GM18517 (cell line): ENCODE data around the gene C19orf81.

Experiments used
- ATAC-seq: cut with Tn5 transposase; IDR thresholded peaks from one replicate; pipeline ENCODE4 v1.9.1; 2021; ENCODE audit warnings: mild to moderate bottlenecking, moderate library complexity; ENCODE audit not compliant: unreplicated experiment

C19orf81 gene

DNA sequence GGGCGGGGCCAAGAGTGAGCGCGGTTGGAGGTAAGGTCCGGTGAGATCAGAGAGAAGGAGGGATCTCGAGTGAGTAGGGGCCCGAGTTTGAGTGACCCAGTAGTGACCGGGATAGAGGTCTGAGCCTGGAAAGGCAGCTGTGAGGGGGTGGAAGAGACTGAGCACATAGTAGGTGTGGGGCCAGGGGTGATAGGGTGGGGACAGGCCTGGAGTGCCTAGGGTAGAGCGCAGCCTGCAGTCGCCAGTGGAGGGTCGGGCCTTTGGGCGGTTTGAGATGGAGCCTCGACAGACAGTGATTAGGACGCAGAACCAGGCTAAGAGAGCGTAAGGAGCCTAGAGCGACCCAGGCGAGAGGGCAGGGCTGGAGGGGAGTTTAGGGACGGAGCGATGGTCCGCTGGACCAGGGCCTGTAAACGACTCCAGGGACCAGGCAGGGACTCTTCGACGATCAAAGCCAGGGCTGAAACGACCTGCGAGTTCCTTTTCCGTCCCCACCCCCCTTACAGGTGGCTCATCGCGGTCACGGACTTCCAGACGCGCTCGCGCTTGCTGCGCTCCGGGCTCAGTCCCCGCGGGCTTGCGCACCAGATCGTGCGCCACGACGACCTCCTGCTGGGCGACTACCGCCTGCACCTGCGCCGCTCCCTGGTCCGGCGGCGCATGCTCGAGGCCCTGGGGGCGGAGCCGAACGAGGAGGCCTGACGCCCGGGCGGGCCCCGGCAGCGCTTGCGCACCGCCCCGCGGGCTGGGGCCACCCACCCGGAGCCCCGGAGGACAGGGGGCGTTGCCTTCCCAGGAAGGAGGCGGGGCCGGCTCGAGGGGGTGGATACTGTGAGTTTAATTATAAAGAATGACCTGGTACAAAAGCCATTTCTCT lies 9.4 kb downstream of the C19orf81 start:
- no peak for ATAC-seq

DNA sequence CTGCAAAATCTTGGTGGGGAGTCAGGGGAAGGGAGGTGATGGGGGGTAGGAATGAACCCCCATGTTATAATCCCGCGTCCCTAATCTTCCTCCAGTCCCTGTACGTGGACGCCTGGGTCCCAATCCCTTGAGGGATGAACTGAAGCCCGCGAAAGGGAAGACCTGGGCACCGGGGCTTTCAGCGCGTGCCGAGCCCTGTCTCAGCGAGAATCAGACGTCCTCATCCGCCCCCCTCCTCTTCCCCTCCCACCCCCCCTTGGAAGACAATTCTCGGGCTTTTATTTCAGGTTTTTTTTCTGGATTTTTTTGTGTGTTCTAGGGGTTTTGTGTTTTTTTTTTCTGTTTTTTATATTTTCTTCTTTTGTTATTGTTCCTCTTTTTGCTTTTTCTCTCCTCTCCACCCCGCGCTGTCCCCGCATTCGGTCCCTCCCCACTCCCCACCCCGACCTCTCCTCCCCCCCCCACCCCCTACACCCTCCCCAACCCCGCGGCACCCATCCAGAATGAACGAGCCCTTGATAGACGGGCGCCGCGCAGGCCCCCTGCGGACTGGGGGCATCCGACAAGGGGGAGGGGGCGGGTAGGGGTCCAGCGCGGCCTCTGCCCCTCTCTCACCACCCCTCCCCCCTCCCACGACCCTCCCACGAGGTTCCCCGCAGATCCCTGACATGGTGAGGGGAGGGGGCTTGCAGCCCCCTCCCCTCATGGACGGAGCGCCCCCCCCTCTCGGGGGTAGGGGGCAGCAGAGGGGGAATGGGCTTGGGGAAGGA lies 10.3 kb downstream of the C19orf81 start:
- ATAC-seq, result no peak

DNA sequence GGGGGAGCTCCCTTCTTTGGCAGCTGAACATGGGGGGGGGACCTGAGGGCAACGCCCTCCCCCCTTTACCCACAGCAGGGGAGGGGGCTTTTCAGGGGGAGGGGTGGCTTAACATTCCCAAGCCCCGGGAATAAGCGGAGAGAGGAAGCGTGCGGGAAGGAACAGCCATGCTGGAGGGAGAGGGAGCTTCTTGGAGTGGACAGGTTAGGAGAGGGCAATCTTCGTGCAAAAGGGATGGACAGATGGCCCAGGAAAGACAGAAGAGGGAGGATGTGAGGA lies 10.8 kb downstream of the C19orf81 start:
- no peak for ATAC-seq

DNA sequence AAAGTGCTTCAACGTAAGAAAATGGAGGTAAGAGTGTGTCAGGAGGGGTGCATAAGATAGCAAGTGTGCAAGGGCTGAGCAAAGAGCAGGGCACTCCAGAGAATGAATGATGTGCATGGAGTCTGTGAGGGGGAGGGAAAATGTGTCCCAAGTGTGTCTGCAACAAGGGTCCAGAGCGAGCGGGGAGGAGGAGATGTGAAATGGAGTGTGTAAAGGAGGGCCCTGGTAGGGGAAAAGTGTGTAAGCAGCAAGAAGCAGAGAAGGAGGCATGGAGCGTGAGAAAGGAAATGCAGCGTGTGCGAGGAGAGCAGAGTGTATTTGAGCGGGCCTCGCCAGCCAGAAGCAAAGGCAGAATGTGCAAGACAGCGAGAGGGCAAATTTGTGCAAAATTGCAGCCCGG lies 11.8 kb downstream of the C19orf81 start:
- no peak for ATAC-seq

DNA sequence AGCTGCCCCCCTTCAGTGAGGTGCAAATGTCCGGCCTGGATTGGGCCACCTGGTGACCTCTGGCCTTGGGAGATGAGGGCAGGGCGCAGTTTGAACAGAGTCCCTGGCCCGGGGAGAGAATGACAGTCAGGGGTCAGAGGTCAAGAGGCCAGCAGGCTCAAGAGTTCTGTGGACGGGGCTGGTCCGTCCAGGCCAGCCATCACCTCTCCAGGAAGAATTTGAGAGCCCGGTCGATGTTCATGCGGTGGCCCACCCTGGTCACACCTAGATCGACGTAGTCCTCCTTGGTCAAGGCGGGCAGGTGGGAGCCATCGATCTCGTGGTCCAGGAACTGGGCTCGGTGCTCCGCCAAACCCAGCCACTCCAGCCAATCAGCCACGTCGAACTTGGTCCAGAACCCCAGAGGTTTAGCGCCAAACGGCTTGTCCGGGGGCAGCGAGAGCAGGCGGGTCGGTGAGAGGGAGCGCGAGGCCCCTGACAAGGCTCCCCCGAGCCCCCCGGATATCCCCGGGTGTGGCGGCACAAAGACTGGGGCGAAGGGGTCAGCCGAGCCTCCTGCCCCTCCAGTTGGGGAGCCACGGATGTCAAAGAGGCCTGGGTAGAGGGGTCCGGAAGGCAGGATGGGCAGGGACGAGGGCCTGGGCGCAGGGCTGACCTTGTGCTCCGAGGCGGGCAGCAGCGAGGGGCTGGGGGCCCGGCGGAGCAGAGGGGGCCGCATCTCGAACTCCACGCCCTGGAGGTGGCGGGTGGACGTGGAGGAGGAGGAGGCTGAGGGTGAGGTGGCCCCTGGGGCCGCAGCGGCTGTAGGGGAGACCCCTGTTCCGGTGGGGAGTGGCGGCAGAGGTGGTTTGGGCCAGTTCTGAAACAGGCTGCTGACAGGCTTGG lies 12.8 kb downstream of the C19orf81 start:
- no peak for ATAC-seq

DNA sequence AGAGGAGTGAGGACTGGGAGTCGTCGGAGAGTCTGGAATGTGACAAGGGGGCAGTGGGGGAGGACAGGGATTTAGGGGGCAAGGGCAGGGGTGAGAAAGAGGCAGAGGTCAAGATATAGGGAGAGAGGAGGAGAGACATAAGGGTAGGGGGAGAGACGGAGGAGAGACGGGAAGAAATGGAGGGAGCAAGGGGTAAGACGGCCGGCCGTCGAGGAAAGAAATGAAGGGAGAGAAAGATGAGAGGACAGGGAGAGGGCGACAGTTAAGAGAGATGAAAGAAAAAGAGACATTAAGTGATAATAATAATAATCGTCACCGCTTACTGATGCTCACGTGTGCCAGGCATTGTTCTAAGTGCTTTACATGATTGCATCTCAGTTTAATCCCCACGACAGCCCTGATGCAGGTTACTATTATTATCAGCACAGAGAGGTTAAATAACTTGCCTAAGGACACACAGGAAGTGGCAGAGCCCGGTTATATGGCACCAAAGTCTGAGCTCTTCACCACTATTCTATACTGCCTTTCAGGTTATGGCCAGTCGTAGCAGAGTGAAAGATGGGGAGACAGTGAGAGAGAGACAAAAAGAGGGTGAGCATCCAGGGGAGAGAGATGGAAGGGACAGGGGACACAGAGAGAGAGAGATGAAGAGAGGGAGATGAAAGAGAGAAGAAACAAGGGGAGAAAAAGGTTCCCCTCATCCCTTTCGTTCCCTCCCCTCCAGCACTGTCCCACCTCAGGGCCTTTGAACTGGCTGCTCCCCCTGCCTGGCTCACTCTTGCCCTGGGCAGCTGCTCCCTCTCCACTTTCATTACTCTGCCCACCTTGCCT lies 13.6 kb downstream of the C19orf81 start:
- no peak for ATAC-seq

DNA sequence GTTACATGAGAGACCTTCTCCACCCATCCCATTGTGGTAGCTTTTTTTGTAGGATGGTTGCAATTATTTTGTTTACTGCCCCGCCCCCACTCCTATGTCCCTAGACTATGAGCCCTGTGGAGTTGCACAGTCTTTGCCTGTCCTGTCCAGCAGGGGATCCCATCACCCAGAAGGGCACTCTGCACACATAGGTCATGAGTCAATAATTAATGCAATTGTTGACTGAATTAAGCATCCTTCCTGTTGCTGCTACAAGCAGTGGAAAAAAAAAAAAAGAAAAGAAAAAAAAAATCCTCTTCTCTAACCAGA lies 14.2 kb downstream of the C19orf81 start:
- no peak for ATAC-seq

DNA sequence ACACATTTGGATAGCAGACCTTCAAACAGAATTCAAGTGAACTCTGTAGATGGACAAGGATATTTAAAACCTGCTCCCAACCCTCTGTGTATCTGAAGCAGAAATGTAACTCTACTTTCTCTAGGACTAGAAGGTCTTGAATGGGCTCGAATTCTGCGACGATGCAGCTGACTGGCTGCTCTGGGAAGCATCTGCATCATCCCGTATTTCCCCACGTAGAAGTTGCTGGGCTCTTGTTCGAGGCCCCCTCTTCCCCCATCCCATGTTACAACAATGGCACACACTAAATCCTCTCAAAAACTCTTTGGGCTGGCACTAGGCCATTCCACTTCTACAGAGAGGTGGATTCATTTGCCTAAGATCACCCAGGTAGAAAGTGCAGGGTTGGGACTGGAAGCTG lies 15.0 kb downstream of the C19orf81 start:
- no peak for ATAC-seq

DNA sequence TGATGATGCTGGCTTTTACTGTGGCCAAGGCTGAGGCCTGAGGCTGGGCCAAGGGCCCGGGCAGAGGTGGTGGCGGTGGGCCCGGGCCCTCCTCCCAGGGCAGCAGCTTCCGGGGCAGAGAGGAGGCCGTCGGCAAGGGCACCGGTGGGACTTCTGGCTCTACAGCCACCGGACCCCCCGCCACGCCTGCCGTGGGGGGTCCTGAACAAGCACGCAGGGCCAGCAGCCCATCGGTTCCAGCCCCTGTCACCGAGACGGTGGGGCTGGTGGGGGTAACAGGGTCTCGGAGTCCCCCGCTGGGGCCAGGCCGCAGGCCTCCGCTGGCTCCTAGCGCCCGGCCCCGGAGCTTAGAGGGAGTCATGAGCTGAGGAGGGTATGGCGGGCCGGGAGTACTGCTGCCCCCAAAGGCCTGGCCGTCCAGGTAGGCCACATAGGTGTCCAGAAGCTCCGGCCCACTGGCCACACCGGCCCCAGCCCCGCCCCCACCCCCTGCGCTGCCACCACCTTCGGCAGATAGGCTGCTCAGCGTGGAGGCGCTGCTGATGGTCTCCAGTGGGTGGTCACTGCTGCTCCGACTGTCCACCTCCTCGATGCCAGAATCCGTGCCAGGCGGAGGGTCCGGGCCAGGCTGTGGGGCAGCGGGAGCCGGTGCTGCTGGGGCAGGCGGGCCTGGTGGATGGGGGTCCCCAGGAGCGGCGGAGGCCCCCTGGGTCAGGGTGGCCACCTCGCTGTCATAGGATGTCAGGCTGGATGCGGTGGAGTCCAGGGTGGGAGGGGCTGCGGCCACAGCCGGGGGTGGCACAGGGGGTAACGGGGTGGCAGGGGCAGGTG lies 17.3 kb downstream of the C19orf81 start:
- no peak for ATAC-seq

DNA sequence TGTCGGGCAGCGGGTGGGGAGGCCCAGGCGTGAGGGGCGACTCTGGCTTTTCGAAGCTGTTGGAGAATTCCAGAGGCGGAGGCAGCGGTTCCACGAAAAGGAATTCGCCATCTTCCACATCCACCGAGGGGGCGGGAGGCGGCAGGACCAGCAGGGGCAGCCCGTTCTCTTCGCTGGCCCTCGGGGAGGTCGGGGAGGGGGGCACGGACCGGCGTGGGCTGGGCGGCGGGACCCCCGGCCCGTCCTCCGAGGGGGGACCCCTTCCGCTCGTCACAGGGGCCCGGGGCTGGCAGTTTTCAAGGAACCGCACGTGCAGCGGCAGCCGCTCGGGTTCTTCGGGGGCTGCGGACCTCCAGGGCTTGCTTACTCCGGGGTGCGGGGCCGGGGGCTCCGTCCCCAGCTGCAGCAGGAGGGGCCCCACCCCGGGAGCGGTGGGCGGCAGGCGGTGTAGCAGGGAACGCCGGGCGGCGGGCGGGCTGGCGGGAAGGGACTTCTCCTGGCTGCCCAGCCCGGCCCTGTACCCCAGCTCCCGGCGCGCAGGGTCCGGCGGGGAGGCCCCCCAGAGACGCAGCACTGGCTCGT lies 18.0 kb downstream of the C19orf81 start:
- no peak for ATAC-seq

DNA sequence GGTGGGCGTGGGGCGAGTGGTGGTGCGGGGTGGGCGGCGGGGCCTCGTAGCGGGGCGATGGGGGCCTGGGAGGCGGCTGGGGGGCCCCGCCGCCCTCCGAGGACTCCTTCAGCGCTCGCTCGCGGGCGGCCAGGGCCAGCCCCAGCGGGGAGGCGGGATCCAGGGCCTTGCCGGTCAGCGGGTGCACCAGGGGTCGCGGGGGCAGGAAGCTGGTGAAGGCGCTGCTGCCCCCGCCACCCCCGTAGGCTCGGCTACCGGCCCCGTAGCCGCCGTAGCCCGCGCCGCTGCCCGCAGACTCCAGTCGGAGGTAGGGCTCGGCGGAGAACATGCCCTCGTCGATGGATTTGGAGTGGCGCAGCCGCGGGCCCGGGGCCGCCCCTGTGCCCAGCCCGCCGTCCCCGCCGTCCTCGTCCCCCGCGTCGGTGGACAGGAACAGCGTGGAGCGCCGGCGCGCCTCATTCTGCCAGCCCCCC lies 18.6 kb downstream of the C19orf81 start:
- ATAC-seq, result no peak

DNA sequence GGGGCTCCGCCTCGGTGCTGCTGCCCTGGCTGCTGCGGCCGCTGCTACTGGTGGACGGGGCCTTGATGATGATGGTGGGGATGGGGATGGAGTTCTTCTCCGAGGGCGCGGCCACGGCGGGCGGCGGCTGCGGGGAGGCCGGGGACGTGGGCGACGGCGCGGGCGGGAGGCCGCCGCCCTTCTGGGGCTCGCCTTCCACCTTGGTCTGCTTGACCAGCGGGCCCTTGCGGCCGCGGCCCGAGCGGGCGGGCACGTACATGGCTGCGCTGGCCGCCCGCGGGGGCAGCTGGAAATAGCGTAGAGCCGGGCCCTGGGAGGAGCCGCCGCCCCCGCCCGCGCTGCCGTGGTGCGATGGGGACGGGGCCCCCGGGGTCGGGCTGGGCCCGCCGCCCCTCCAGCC lies 19.2 kb downstream of the C19orf81 start:
- no peak for ATAC-seq

DNA sequence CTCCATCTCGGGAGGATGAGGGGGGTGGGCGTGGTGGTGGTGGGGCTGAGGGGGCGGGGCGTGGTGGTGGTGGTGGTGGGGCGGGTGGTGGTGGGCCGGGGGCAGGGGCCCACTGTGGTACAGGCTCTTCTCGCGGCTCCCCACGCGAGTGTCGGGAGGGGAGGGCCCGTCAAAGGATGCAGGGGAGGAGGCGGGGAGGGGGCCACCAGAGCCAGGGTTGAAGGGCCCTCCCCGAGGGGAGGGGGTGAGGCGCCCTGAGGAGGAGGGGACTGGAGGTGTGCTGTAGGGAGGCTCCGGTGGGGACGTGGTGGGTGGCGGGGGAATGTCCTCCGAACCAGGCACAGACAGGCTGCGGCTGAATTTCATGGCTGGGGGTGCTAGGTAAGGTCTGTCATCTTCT lies 19.6 kb downstream of the C19orf81 start:
- ATAC-seq, result no peak

DNA sequence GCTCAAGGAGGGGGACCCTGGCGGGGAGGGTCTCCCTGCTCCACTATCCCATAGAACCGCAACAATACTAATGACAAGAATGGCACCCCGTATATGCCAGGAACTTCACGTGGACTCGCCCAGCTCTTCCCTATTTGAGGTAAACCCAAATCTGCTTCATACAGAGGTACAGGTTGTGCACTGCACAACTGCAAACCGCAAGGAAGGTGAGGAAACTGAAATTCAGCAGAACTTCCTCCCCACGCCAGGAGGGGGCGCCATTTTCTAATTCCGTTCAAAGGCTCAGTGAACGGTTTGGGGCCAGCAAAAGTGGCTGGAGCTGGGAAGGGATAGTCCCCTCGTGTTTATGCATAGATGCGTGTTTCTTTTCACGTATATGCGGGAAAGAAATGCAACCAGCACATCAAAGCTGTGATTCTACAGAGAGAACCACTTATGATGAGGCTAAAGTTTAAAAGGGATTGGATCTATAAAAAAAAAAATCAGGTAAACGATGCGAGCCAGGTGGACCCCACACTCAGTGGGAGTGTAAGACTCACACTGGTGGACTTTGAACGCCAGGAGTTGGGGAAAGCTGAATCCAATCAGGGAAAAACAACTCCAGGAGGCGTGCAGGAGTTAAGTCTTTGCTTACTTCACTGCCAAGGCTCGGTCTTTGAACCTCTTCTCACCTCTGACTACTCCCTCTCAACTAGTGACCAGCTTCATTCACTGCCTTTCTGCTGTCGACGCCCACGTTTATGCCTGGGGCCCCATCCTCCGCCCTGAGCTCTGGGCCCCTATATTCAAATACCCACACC lies 20.3 kb downstream of the C19orf81 start:
- no peak for ATAC-seq

DNA sequence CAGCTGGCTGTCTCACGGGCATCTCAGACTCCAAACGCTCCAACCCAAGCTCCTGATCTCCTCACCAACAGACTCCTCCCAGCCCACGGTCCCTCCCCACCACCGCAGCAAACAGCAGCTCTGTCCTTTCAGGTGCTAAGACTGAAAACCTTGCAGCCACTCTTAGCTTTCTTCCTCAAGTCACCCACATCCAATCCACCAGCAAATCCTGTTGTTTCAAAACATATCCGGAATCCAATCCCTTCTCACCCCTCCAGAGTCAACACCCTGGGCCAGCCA lies 20.8 kb downstream of the C19orf81 start:
- ATAC-seq, result no peak

DNA sequence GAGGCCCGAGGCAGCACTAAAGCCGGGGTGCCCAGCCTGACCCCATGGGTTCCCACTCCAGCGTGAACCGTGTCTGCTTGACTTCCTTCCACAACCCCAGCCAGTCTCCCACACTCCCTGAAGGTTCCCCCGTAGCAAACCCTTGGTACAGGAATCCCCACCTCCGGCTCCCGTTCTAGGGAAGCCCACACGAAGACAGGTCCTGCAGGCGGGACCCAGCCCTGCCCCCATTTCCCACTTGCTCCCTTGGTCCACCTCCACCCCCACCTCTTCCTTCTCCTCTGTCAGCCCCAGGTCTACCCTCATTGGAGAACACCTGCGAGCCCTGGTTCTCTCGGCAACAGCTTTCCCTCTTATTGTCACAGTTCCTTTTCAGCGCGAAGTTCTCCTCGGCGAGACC lies 23.9 kb downstream of the C19orf81 start:
- no peak for ATAC-seq

DNA sequence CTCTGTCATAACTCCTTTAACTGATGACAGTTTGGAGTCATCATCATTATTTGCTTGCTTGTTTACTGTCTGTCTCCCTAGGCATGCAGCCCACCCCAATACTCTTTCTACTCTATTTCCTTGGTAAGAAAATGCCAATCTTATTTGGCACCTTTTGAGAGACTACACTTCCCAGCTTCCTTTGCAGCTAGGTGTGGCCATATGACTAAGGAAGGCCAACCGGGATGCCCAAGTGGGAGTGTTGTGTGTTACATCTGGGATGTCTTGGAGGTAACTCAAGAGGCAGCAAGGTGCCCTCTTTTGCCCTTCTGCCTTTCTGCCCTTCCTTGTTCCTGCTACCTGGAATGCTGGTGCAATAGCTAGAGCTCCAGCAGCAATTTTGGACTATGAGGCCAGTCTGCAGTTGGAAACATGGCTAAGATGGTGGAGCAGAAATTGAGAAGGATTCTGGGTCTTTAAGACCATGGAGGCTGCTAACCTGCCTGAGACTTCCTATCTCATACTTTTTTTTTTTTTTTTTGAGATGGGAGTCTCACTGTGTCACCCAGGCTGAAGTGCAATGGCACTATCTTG lies 27.5 kb downstream of the C19orf81 start:
- ATAC-seq, result no peak

DNA sequence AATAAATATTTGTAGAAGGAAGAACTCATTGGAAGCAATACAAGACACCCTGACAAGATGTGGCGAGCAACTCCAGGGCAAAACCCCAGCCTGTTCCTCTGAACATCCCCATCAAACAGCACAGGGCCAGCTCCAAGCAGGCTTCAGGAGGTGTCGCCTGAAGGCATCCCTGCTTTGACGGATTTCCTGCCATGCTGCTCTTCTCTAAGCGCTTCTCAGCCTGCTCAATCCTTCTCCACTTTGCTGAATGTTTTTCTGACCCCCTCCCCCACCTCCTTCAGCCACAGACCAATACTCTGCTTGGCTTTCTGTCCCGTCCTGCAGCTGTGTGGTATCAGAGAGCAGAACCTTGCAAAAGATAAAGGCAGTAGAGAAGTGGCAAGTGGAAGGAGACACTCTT lies 28.4 kb downstream of the C19orf81 start:
- no peak for ATAC-seq

DNA sequence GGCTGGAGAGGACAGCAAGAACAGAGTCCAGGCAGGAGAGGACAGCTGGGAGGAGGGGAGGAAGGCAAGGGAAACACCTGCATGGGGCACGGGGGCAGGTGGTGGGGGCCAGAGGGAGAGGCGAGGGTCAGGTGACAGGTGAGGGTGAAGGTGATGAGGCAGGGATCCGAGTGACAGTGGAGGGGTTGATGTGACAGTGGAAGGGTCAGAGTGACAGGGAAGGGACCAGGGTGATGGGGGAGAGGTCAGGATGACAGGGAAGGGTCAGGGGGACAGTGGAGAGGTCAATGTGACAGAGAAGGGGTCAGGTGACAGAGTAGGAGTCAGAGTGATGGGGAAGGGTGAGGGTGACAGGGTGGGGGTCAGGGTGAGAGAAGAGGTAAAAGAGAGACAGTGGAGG lies 29.1 kb downstream of the C19orf81 start:
- no peak for ATAC-seq
